GM19372 (cell line): Measurements from ENCODE around the gene BLTP2.
A peak's percentile ranks its signal among the peaks of the same experiment; 100 is the strongest.

ENCODE experiments used
- ATAC-seq: cut with Tn5 transposase; IDR thresholded peaks from one replicate; pipeline ENCODE4 v1.9.1; 2021; ENCODE audit warnings: mild to moderate bottlenecking, low read depth, moderate library complexity; ENCODE audit not compliant: unreplicated experiment

BLTP2 gene

GRCh38 chr17:28599311-28600184 is 45.4 kb downstream of the BLTP2 start:
- peak; percentile 40 for ATAC-seq

- ATAC-seq = peak; percentile 83
These were observed 46.1 kb downstream of the BLTP2 start, which contains the start of gene SPAG5 for GRCh38 chr17:28598799-28599310. TSS of gene SPAG5 (minus strand) at chr17:28599025. CDS start at chr17:28598946, 79 bp downstream.

GRCh38 chr17:28598389-28598788 is 46.6 kb downstream of the BLTP2 start:
- no peak for ATAC-seq

GRCh38 chr17:28597606-28598383 is 47.2 kb downstream of the BLTP2 start:
- ATAC-seq = no peak
